Measurements from ENCODE around the gene KCNMA1.

Gene KCNMA1

DNA sequence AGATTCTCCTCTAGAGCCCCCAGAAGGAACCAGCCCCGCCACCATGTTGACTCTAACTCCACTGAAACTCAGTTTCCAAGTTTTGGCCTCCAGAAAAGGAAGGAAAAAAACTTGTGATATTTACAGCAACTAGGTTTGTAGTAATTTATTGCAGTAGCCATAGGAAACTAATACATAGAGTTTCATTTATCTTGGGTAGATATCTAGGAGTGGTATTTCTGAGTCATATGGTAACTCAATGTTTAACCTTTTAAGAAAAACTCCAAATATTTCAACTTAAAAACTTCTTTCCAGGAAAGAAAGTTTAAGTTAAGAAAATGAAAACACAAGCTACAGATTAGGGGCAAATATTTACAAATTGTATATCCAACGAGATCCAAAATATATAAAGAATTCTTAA is 576.7 kb downstream of the KCNMA1 start:
- TF ChIP-seq GATA3 (IDR thresholded peaks at IDR 0.05; ENCODE audit: low read depth, low read length): no peak
- TF ChIP-seq GATA2 (IDR thresholded peaks at IDR 0.05; ENCODE audit: low read depth, low read length): no peak

DNA sequence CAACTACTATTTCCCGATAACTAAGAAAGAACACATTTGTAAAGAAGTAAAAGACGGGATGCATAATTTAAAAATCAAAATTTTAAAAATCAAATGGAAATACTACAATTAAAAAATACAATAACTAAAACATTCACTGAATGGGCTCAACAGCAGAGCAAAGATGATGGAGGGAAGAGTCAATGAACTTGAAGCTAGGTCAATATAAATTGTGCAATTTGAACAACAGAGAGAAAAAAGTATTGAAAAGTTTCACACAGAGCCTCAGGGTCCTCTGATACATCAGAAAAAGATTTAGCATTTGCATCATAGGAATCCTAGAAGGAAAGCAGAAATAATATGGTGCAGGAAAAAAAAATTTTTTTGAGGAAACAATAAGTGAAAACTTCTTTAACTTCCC is 581.0 kb downstream of the KCNMA1 start:
- TF ChIP-seq GATA3 (IDR thresholded peaks at IDR 0.05; ENCODE audit: low read depth, low read length) (no peak), GATA2 (IDR thresholded peaks at IDR 0.05; ENCODE audit: low read depth, low read length) (no peak)

DNA sequence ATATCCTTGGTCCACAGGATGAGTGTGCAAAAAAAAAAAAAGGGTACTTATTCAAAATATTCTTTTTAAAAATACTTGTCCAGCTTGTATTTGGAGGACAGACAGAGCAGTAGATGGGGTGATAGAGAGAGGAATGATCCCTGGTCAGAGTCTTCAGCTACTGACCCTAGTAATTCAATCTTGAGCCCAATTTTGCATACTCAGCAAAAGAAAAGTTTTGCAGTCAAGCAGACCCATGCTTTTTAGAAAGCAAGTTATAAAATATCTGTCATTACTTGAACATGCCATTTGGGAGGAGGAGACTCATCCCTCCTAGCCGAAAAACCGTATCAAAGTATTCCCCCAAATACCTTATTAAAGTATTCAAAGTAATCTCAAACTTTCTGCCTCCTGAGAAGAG is 585.0 kb downstream of the KCNMA1 start:
- TF ChIP-seq GATA2 (IDR thresholded peaks at IDR 0.05; ENCODE audit: low read depth, low read length) (no peak), GATA3 (IDR thresholded peaks at IDR 0.05; ENCODE audit: low read depth, low read length) (no peak)

DNA sequence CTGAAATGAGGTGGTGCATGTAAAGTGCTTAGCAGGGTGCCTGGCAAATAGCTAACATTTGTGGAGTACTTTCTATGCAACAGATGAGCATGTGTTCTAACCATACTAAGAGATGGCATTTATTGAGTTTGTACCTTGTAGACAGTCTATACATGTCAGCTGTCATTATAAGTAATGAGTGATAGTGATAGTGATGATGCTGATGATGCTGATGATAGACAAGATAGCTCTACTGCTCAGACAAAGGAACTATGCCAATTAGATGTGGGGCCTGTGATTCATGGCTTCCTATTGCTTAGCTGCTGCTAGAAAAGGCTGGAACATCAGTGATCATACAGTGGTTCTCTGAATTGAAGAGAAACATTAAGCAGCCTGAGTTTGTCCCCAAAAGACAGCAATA is 585.8 kb downstream of the KCNMA1 start:
- TF ChIP-seq GATA2 (IDR thresholded peaks at IDR 0.05; ENCODE audit: low read depth, low read length) (no peak), GATA3 (IDR thresholded peaks at IDR 0.05; ENCODE audit: low read depth, low read length) (no peak)

DNA sequence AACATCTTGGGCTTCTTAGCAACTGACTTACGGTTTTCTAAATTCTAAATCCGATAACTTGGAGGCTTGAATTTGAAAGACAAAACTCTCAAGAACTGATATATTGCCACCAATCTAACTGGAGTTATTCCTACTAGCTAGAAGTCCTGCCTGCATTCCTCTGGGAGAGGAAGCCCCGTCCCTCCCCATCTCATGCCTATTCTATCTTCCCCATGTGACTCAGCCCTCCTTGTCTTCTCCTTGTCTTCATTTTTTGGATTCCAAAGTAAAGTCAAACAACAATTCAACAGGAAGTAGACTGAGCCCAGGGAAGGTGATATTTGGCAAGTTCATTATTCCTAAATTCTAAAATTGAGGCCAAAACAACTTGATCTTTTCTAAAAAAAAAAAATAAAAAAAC is 587.7 kb downstream of the KCNMA1 start:
- TF ChIP-seq GATA3 (IDR thresholded peaks at IDR 0.05; ENCODE audit: low read depth, low read length) (no peak), GATA2 (IDR thresholded peaks at IDR 0.05; ENCODE audit: low read depth, low read length) (no peak)

DNA sequence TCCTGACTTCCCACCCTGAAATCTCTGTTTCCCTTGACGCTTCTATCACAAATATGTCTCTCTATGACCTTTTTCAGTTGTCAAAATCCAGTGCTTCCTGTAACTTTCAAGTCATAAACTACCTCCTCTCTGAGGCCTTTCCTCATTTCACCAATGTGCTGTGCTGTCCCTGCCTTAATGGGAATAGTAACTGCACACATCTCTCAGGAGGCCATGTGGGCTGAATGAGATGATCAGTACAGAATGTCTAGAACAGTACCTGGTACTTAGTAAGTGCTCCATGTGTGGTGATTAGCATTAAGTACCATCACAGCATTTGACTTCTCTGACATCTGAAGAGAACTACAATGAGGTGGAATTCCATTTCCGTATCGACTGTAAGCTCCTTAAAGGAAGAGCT is 588.5 kb downstream of the KCNMA1 start:
- TF ChIP-seq GATA2 (IDR thresholded peaks at IDR 0.05; ENCODE audit: low read depth, low read length) (no peak), GATA3 (IDR thresholded peaks at IDR 0.05; ENCODE audit: low read depth, low read length) (no peak)

DNA sequence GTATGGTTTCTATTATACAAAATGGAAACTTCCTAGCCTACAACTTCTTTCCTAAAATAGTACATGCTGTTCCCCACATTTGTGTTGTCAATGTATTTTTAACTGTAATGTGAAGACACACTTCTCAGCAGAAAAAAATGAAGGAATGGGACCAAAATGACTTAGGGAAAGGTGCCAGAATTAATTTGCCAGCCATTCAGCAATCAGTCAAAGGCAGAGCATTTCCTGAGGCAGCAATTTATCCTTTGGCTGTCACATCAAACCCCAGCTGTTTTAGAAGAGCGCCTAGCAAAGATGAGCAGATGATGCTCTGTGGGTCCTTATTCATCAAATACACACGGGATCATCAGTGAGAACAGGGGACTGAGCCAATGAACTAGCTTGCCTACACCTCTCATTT is 592.5 kb downstream of the KCNMA1 start:
- TF ChIP-seq GATA2 (IDR thresholded peaks at IDR 0.05; ENCODE audit: low read depth, low read length): no peak
- no peak for TF ChIP-seq GATA3 (IDR thresholded peaks at IDR 0.05; ENCODE audit: low read depth, low read length)

DNA sequence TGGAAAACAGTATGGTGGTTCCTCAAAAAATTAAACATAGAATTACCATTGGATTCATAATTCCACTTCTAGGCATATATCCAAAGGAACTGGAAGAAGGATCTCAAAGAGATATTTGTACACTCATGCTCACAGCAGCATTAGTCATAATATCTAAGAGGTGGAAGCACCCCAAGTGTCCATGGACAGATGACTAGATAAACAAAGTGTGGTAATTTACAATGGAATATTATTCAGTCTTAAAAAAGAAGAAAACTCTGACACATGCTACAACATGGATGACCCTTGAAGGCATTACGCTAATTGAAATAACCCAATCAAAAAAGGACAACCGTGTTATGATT is 594.2 kb downstream of the KCNMA1 start:
- no peak for TF ChIP-seq GATA3 (IDR thresholded peaks at IDR 0.05; ENCODE audit: low read depth, low read length)
- TF ChIP-seq GATA2 (IDR thresholded peaks at IDR 0.05; ENCODE audit: low read depth, low read length): no peak

DNA sequence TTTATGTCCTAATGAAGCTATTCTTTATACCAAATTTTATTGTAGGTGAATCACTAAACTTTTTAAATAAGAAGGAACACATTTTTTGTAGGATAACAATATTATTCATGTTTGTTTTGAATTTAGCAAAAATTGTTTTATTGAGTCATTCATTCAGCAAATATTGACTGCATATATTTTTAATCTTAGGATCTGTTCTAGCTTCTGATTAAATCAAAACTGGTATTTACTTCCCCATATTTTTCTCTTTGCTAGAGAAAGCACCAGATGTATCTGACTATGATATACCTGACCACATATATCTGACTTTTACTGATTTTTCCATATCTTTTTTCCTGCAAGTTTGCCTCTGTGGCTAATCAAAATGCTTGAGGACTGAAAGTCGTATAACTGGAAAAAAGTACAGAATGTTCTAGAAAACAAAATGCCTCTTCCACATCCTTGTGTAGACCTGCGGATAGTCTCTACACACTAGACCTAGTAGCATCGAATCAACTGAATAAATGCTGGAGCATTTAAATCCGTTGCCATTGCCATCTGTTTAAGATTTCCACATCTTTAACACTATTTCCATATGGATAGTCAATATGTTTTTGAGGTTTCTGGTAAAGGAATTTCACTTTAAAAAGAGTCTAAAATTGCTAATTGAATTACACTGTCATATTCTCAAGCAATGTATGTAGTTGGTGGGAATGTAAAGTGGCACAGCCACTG is 594.7 kb downstream of the KCNMA1 start:
- no peak for TF ChIP-seq GATA2 (IDR thresholded peaks at IDR 0.05; ENCODE audit: low read depth, low read length)
- no peak for TF ChIP-seq GATA3 (IDR thresholded peaks at IDR 0.05; ENCODE audit: low read depth, low read length)

DNA sequence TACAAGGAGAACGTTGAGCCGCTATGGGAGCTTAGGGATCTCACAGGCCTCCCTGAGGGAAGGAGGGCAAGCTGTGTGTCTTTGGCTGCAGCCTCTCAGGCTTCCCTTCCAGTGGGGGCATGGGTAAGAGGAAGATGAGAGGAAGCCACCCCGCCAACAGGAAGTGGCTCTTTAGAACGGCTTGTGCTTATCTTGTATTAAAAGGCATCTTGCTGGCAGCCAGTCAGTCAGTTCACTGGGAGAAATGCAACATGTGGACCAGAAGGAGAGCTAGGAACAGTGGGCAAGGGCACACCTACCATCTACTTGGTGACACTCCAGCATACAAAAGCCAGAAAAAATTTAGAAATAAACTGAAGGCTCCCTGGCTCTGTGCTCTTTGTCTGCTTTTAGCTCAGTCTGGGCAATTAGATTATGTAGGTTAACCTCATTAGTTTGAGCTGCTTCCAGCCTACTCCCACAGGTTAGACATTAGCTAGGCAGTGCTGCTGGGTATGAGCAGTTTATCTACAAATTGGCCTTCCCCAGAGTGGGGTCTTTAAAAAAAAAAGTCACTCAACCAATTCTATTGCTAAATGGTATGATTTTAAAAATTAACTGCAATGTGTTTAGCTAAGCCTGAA is 595.9 kb downstream of the KCNMA1 start:
- TF ChIP-seq GATA2 (IDR thresholded peaks at IDR 0.05; ENCODE audit: low read depth, low read length): peak; percentile 23; the same call in 1 of the 2 replicates
- TF ChIP-seq GATA3 (IDR thresholded peaks at IDR 0.05; ENCODE audit: low read depth, low read length): no peak

DNA sequence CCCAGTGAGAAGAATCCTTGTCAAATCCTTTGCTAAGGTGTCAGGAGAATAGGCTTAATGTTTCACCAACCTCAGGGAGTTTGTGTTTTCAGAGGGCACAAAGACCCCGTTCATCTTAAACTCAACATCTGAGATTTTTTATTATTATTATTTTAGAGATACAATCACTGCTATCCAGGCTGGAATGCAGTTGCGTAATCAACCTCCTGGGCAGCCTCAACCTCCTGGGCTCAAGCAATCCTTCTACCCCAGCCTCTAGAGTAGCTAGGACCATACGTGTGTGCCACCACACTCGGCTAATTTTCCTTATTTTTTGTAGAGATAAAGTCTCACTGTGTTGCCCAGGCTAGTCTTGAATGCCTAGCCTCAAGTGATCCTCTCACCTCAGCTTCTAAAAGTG is 599.2 kb downstream of the KCNMA1 start:
- TF ChIP-seq GATA3 (IDR thresholded peaks at IDR 0.05; ENCODE audit: low read depth, low read length) (no peak), GATA2 (IDR thresholded peaks at IDR 0.05; ENCODE audit: low read depth, low read length) (no peak)

DNA sequence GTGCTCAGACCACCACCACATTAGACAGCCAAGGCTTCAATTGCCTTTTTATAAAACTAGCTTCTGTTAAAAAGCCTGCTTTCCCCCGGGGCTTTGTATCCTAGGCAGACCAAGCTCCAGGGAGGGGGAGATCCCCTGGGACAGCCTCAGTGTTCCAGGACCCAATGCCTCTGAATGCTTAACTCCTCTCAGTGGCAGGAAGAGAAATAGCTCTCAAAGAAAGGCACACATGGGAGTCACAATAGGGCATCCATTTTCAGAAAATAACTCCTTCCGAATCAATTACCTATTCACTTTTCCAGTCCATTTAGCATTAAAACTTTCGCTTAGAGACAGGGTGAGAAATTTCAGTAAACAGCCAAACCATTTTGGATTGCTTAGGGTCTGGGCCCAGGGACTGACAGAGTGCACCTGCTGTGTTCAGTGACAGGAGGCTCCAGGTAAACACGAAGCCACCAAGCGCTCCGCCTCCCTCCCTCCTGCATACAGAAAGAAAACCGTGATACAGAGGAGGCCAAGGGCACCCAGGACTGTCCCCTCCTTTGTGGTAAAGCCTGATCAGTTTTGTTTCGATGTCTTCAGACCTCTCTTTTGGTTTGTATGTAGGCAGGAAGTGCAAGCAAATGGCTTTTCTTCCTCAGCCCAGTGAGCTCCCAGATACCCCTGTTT is 599.7 kb downstream of the KCNMA1 start:
- TF ChIP-seq GATA2 (IDR thresholded peaks at IDR 0.05; ENCODE audit: low read depth, low read length) (no peak), GATA3 (IDR thresholded peaks at IDR 0.05; ENCODE audit: low read depth, low read length) (no peak)

DNA sequence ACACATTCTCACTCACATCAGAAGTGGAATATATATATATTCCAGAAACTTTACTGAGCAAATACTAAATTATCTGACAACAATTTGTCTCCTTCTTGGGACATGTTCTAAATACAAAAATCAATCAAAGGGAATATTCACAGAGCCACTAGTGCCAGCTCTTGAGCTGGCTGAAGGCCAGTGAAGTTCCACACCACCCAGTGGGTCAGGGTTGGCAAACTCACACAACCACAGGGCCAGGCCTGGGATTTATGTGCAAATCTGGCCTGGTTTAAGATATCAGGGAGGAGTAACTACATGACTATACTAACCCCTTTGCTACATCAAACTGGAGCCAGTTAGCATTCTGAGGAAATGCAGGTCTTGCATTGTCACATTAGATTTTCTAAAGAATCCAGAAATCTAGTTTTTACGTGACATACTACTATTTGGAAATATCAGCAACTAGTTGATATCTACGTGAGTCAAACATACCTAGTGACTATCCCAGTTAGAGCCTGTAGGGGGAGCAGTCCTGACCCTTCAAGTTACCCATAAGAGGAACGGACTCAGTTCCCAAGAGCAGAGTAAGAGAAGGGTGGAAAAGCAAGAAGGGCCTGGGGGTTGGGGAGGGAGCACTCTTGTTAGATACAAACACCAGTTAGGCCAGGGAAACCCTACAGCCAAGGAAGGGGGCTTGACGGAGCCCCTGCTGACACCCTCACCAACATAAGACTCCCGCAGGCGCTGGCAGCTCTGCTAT is 600.4 kb downstream of the KCNMA1 start:
- TF ChIP-seq GATA2 (IDR thresholded peaks at IDR 0.05; ENCODE audit: low read depth, low read length) (no peak), GATA3 (IDR thresholded peaks at IDR 0.05; ENCODE audit: low read depth, low read length) (no peak)

DNA sequence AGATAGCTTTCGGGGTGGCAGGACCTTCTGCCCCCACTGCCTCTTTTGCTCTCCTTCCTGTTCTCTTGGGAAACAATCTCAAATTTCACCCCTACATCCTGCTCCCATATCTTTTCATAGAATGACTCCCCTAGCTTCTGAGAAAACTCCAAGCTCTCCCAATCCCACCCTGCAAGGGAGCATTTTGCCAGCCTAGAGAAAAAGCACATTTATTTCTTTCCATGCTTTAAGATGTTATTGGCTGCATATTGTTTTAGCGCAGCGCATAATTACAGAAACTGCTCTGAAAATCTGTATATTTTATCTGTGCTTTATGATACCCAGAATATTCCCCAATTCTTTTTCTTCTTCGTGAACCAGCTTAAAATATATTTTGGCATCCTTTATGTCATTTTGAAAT is 601.3 kb downstream of the KCNMA1 start:
- TF ChIP-seq GATA3 (IDR thresholded peaks at IDR 0.05; ENCODE audit: low read depth, low read length) (no peak), GATA2 (IDR thresholded peaks at IDR 0.05; ENCODE audit: low read depth, low read length) (no peak)

All from SH-SY5Y (cell line).